CD4-positive, alpha-beta memory T cell (primary cell): ENCODE results near the gene KCNH4. TPM values are rescaled to one million over a fixed set of nuclear protein-coding genes. Genes with fewer than 3 reads are reported as not detected.
A peak's percentile ranks its signal among the peaks of the same experiment; 100 is the strongest.

Experiments used
- CTCF ChIA-PET: fragments of 350-600 bp; sonication (Branson Sonifier 250); formaldehyde crosslinking; loops from one replicate; lab custom pipeline; 2021; ENCODE audit warnings: inconsistent platforms; ENCODE audit not compliant: partially characterized antibody; lab: Charles Lee
- POLR2A ChIA-PET: fragments of 350-600 bp; sonication (Branson Sonifier 250); formaldehyde crosslinking; loops from one replicate; lab custom pipeline; 2021; ENCODE audit not compliant: partially characterized antibody; lab: Charles Lee
- DNase-seq, 5 donors: peaks; one replicate each; pipeline versions ENCODE4 v3.0.0 to v3.0.0-alpha.2; 2020 to 2022; ENCODE audit warnings: mixed read lengths in 1 of 5
- H3K27ac ChIP-seq: one replicate; pipeline ENCODE4 v1.7.0; 2013; ENCODE audit warnings: low read depth, low read length
- H3K27me3 ChIP-seq: 2 replicates; pipeline ENCODE4 v1.7.0; 2013; ENCODE audit warnings: mild to moderate bottlenecking, low read length, moderate library complexity; ENCODE audit not compliant: insufficient read depth
- H3K36me3 ChIP-seq: 2 replicates; pipeline ENCODE4 v1.7.0; 2013; ENCODE audit warnings: mild to moderate bottlenecking, low read length, moderate library complexity; ENCODE audit not compliant: insufficient read depth
- H3K4me1 ChIP-seq: 2 replicates; pipeline ENCODE4 v1.7.0; 2013; ENCODE audit warnings: mild to moderate bottlenecking, low read length, moderate library complexity; ENCODE audit not compliant: insufficient read depth
- H3K4me3 ChIP-seq, 2 donors: one replicate each; pipeline ENCODE4 v1.7.0; 2013; ENCODE audit warnings: low read length in 2 of 2, mild to moderate bottlenecking in 1 of 2
- H3K9me3 ChIP-seq, 2 donors: one replicate each; pipeline ENCODE4 v1.7.0; 2013; ENCODE audit warnings: low read length in 2 of 2, control low read depth in 1 of 2; ENCODE audit not compliant: control insufficient read depth in 1 of 2
- H3K27ac Mint-ChIP-seq, 7 donors: one replicate each; pipeline ENCODE4 v1.8.0; 2020 to 2021; ENCODE audit warnings: mixed read lengths in 7 of 7, mild to moderate bottlenecking in 6 of 7, inconsistent platforms in 3 of 7, moderate library complexity in 3 of 7
- H3K27me3 Mint-ChIP-seq, 2 donors: one replicate each; pipeline ENCODE4 v1.8.0; 2020 to 2021; ENCODE audit warnings: mixed read lengths in 2 of 2
- H3K36me3 Mint-ChIP-seq, 2 donors: one replicate each; pipeline ENCODE4 v1.8.0; 2020 to 2021; ENCODE audit warnings: mixed read lengths in 2 of 2, inconsistent platforms in 1 of 2, mild to moderate bottlenecking in 1 of 2
- H3K4me1 Mint-ChIP-seq, 4 donors: one replicate each; pipeline ENCODE4 v1.8.0; 2020 to 2021; ENCODE audit warnings: mixed read lengths in 4 of 4, mild to moderate bottlenecking in 1 of 4
- H3K4me3 Mint-ChIP-seq, 8 donors: one replicate each; pipeline ENCODE4 v1.8.0; 2020 to 2021; ENCODE audit warnings: mixed read lengths in 8 of 8, mild to moderate bottlenecking in 7 of 8, moderate library complexity in 6 of 8, inconsistent platforms in 3 of 8
- H3K9me3 Mint-ChIP-seq, 8 donors: one replicate each; pipeline ENCODE4 v1.8.0; 2020 to 2021; ENCODE audit warnings: mixed read lengths in 8 of 8, mild to moderate bottlenecking in 5 of 8, inconsistent platforms in 3 of 8, moderate library complexity in 1 of 8
- intact Hi-C: fragments of 100-400 bp; cut with micrococcal nuclease; formaldehyde crosslinking; loops from one replicate; pipeline ENCODE4 v1.15.1; 2023
- polyA plus RNA-seq, 2 donors: library from polyadenylated mRNA; unstranded; fragments of 300-500 nt; fragmentation: Illumina TruSeq; gene quantifications; one replicate each; pipeline ENCODE4 v1.2.3, GENCODE V29; 2021
- total RNA-seq, 2 experiments: library from RNA; stranded (reverse); gene quantifications; one replicate each; pipeline ENCODE4 v1.2.3, GENCODE V29; 2021

Gene KCNH4
- total and polyA plus RNA-seq, 4 experiments from 2014 or later, result 0.09 to 0.11 TPM; not detected in 2

DNA sequence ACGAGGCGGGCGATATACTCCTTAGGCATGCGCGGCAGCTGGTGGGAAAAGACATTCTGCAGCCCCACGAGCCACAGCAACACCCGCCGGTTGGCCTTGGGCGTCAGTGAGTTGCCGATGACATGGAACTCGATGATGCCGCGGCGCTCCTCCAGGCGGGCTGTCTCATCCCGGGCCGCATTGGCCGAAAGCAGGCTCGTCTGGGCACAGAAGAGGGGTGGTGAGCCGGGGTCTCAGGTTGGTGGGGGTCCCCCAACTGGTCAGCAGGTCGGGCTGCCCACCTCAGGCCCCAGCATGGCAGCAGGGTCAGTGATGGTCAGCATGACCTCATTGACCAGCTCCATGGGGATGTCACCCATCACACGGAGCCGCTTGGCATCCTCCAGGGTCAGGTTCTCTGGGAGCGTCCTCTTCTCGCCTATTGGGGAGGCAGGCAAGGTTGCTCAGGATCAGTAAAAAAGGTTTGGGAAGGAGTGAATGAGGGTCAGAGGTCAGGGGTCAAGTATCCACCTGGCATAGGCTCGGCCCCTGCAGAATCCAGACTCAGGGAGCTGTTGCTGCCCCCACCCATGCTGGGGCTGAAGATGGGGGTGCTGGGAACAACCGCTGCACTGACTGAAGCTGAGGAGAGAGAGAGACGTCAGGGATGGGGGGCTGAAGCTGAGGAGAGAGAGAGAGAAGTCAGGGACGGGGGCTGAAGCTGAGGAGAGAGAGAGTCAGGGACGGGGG, 63.4 kb downstream of the KCNH4 start:
- Mint-ChIP-seq H3K4me3 (no peak overlapping the region), H3K36me3 (peaks cover 8 to 11% of the 10 kb centered on the region in 2 donors), H3K27me3 (no peaks in the 10 kb centered on the region), H3K27ac (peak overlapping the region in 1 of 7 donors; percentile 79), H3K4me1 (peaks cover 16 to 49% (median 29%) of the 10 kb centered on the region in 4 donors), H3K9me3 (no peaks in the 10 kb centered on the region)
- Histone ChIP-seq H3K27ac (no peak overlapping the region), H3K4me3 (no peak overlapping the region), H3K36me3 (no peaks in the 10 kb centered on the region), H3K9me3 (no peaks in the 10 kb centered on the region), H3K27me3 (no peaks in the 10 kb centered on the region), H3K4me1 (peaks cover 20% of the 10 kb centered on the region)
- ChIA-PET CTCF (interaction anchor here (0.6 to 8.1 kb wide), 12 partner anchors 10 to 271 kb away, joined by 3 to 124 read pairs (median 8); partner anchors contain the start of genes CNP, DNAJC7, GHDC and NKIRAS2), POLR2A (interaction anchor here (1.1 to 5.3 kb wide), 2 partner anchors 101 to 151 kb away, joined by 4 to 28 read pairs; partner anchors contain the start of genes CNP and DNAJC7)
- no peak for DNase-seq
- intact Hi-C loops, result loop anchor here (5.0 kb wide), 1 partner anchor 65 kb away; the partner anchor contains the start of gene KCNH4

DNA sequence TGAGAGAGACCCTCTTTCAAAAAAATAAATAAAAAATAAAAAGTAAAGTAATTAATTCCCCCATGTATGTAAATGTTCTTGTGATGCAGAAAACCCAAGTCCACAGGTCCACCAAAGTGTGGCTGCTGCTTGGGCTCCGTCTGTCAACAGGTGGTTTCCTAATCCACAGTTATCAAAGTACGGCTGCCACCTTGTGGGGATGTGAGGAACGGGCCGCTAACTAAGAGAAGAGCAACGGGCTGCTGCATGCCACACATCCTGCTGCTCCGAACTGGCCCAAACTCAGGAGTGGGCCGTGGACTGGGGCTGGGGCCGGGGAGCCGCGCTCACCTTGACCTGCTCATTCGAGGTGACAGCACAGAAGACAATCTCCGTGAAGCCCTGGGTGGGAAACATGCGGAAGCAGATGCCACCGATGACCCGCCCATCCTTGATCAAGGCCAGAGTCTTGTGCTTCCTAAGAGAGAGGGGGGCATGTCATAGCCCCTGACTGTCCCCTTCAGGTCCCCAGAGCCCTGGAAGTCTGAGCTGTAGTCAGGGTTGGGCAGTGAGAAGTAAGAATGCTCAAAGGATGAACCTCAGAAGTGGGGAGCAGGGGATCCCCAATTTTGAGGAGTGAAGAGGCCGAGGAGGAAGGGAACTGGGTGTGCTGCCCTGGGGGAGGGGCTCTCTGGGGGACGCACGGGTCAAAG, 64.1 kb downstream of the KCNH4 start:
- Mint-ChIP-seq H3K27ac (peak overlapping the region in 6 of 7 donors; percentile 13 to 79 (median 68)), H3K4me1 (peaks cover 19 to 55% (median 34%) of the 10 kb centered on the region in 4 donors), H3K36me3 (peaks cover 8 to 11% of the 10 kb centered on the region in 2 donors), H3K27me3 (no peaks in the 10 kb centered on the region), H3K4me3 (peak overlapping the region in 4 of 8 donors; percentile 1 to 43 (median 22)), H3K9me3 (no peaks in the 10 kb centered on the region)
- intact Hi-C loops, result loop anchor here (1.0 to 5.0 kb wide), 4 partner anchors 50 to 154 kb away; partner anchors contain the start of gene KCNH4
- Histone ChIP-seq H3K36me3 (no peaks in the 10 kb centered on the region), H3K4me1 (peaks cover 24% of the 10 kb centered on the region), H3K4me3 (no peak overlapping the region), H3K9me3 (no peaks in the 10 kb centered on the region), H3K27me3 (no peaks in the 10 kb centered on the region), H3K27ac (no peak overlapping the region)
- peak; percentile 80 to 88 (median 81) for DNase-seq
- ChIA-PET POLR2A (interaction anchor here (1.1 to 5.3 kb wide), 3 partner anchors 9 to 151 kb away, joined by 3 to 28 read pairs (median 4); partner anchors contain the start of genes CNP and DNAJC7), CTCF (interaction anchor here (0.7 to 8.1 kb wide), 8 partner anchors 9 to 272 kb away, joined by 3 to 124 read pairs (median 10); partner anchors contain the start of genes DNAJC7, GHDC, NKIRAS2 and STAT3)

DNA sequence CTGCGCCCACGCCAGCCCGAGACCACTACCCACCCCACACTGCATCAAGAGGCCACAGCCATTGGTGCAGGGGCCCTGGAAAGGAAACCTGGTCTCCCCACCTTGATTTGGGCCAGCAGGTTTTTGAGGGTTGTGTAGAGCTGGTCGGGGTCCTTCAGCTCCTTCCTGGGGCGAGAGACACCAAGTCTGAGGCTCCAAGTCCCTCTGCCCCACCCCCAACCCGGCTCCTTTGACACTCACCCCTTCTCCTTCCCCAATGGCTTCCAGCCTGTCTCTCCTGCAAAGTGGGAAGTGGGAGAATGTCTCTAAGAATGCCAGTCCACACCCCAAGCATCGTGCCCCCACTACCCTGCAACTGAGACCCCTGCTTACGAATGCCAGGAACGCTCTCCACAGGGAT, 66.8 kb downstream of the KCNH4 start:
- H3K4me1 ChIP-seq, result peaks cover 31% of the 10 kb centered on the region
- ChIA-PET CTCF (interaction anchor here (2.1 to 8.1 kb wide), 7 partner anchors 47 to 150 kb away, joined by 5 to 124 read pairs (median 39); partner anchors contain the start of genes CNP, DNAJC7 and NKIRAS2), POLR2A (interaction anchor here (1.5 to 3.1 kb wide), 5 partner anchors 9 to 152 kb away, joined by 3 to 45 read pairs (median 8); partner anchors contain the start of genes DNAJC7 and NKIRAS2)
- H3K4me1 Mint-ChIP-seq, result peaks cover 25 to 62% (median 44%) of the 10 kb centered on the region in 4 donors
- intact Hi-C loops, result no loop called here
- no peaks in the 10 kb centered on the region for H3K27me3 ChIP-seq
- no peak for DNase-seq
- no peaks in the 10 kb centered on the region for H3K36me3 ChIP-seq
- H3K27me3 Mint-ChIP-seq, result no peaks in the 10 kb centered on the region
- H3K36me3 Mint-ChIP-seq, result peaks cover 13 to 16% of the 10 kb centered on the region in 2 donors
- no peak overlapping the region for H3K4me3 ChIP-seq
- H3K27ac ChIP-seq, result no peak overlapping the region
- H3K9me3 Mint-ChIP-seq, result peaks cover 0 to 3% (median 0%) of the 10 kb centered on the region in 8 donors
- H3K9me3 ChIP-seq, result no peaks in the 10 kb centered on the region
- no peak overlapping the region for H3K4me3 Mint-ChIP-seq
- peak overlapping the region in 4 of 7 donors; percentile 43 to 85 (median 58) for H3K27ac Mint-ChIP-seq

DNA sequence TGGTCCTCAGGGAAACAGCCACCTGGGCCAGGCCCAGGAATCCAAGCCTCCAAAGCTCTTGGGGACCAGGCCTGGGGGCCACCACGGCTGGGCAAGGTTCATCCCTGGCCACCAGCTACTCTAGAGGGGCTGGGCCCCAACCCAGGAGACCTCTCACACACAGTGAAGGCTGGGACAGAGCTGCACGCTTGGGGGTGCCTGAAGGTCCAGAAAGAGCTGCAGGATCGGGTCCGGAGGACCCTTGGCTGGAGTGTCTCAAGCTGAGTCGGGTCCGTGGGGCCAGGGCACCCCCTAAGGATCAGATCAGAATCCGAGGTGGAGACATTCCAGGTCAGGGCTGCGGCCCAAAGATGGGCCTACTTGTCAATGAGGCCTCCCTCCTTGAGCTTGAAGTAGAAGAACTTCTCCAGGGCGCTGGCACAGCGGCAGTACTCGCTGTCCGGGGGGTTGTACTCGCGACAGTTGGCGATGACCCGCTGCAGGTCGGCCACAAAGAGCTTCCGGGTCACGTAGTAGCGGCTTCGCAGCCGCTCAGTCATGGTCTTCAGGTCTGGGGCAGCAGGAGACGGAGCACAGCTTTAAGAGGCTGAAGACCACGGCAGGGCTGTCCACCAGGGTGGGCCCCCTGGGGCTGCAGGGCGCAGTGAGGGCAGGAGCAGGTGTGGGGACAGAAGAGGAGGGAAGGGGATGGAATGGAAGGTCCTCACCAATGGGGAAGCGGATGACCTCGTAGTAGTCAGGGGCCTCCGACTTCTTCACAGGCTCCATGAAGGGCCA, 67.5 kb downstream of the KCNH4 start:
- Histone ChIP-seq H3K9me3 (no peaks in the 10 kb centered on the region), H3K4me1 (peaks cover 31% of the 10 kb centered on the region), H3K4me3 (no peak overlapping the region), H3K36me3 (no peaks in the 10 kb centered on the region), H3K27me3 (no peaks in the 10 kb centered on the region), H3K27ac (peak overlapping the region; percentile 88)
- no peaks in the 10 kb centered on the region for H3K27me3 Mint-ChIP-seq
- peaks cover 22 to 62% (median 43%) of the 10 kb centered on the region in 4 donors for H3K4me1 Mint-ChIP-seq
- peaks cover 0 to 3% (median 0%) of the 10 kb centered on the region in 8 donors for H3K9me3 Mint-ChIP-seq
- H3K4me3 Mint-ChIP-seq, result no peak overlapping the region
- CTCF ChIA-PET, result interaction anchor here (1.0 to 7.9 kb wide), 10 partner anchors 10 to 149 kb away, joined by 3 to 88 read pairs (median 9); partner anchors contain the start of genes CNP, DNAJC7 and NKIRAS2
- H3K36me3 Mint-ChIP-seq, result peaks cover 13 to 21% of the 10 kb centered on the region in 2 donors
- POLR2A ChIA-PET, result interaction anchor here (1.0 to 3.2 kb wide), 14 partner anchors 8 to 195 kb away, joined by 3 to 45 read pairs (median 4); partner anchors contain the start of genes ACLY, CNP, DNAJC7 and GHDC
- no peak for DNase-seq
- peak overlapping the region in 3 of 7 donors; percentile 86 to 98 (median 96) for H3K27ac Mint-ChIP-seq
- intact Hi-C loops, result loop anchor here (2.0 kb wide), 1 partner anchor 41 kb away; the partner anchor contains the start of gene RAB5C

DNA sequence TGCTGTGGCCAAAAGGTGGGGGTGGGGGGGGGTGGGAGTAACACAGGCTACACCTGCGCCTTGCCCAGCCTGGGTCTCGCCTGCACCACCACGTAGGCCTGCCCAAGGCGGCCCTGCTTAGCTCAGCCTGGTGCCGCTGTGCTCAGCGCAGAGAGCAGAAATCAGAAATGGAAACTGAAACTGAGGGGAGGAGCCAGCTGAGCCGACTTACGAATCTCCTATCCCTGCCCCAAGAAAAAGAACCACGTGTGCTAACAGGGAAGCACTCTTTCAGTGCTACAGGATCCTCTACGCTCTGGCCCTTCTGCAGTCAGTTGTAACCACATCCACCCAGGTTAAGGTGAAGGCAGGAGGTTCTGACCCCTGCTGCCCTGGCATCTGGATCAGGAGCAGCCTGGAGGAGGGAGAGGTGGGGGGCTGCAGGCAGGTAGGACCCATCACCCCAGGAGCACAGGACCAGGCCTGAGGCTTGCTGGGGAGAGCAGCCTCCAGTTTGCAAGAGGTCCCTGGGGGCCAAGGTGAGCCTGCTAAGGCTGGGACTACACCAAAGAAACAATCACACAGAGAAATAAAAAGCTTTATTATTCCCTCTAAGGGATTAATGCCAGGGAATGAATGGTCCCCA, 68.3 kb downstream of the KCNH4 start, which contains the start of gene DHX58:
TSS of gene DHX58 (minus strand) at position 163 of the 625 bp plus-strand sequence. CDS start 822 bp downstream, outside the sequence.
- H3K4me1 Mint-ChIP-seq, result peaks cover 24 to 64% (median 46%) of the 10 kb centered on the region in 4 donors
- POLR2A ChIA-PET, result interaction anchor here (1.0 to 3.2 kb wide), 25 partner anchors 9 to 434 kb away, joined by 3 to 45 read pairs (median 4); partner anchors contain the start of genes ACLY, CNP, DNAJC7 and GHDC
- intact Hi-C loops, result loop anchor here (2.0 kb wide), 1 partner anchor 42 kb away; the partner anchor contains the start of gene RAB5C

More for the DNA sequence above, 68.3 kb downstream of the KCNH4 start, which contains the start of gene DHX58:
- peaks cover 13 to 24% of the 10 kb centered on the region in 2 donors for H3K36me3 Mint-ChIP-seq
- no peaks in the 10 kb centered on the region for H3K27me3 ChIP-seq
- CTCF ChIA-PET, result interaction anchor here (1.0 to 7.9 kb wide), 11 partner anchors 9 to 148 kb away, joined by 3 to 88 read pairs (median 5); partner anchors contain the start of genes CNP, DNAJC7 and NKIRAS2
- no peaks in the 10 kb centered on the region for H3K36me3 ChIP-seq
- no peaks in the 10 kb centered on the region for H3K9me3 ChIP-seq
- H3K9me3 Mint-ChIP-seq, result peaks cover 0 to 3% (median 0%) of the 10 kb centered on the region in 8 donors
- peaks cover 37% of the 10 kb centered on the region for H3K4me1 ChIP-seq
- H3K4me3 ChIP-seq, result peak within 1 kb of the TSS; percentile 76 to 86
- peak within 1 kb of the TSS; percentile 87 to 95 (median 92) for H3K4me3 Mint-ChIP-seq
- peak within 1 kb of the TSS; percentile 92 to 98 (median 98) for H3K27ac Mint-ChIP-seq
- H3K27ac ChIP-seq, result peak within 1 kb of the TSS; percentile 88
- peak; percentile 81 to 87 (median 84) for DNase-seq
- H3K27me3 Mint-ChIP-seq, result no peaks in the 10 kb centered on the region
